NCI-H748 treated with DMSO at 0.1 percent for 48 hours (cell line): ENCODE measurements around the gene TGFB1I1.
"Not testable (repeated sequence)": the region's sequence is repeated elsewhere in the genome, so short reads cannot be mapped to it uniquely, and the experiment has no call there.

Source experiments
- DNase-seq: peaks from one replicate; lab custom pipeline; 2025; lab: John Stamatoyannopoulos, UW

The TGFB1I1 gene

DNA sequence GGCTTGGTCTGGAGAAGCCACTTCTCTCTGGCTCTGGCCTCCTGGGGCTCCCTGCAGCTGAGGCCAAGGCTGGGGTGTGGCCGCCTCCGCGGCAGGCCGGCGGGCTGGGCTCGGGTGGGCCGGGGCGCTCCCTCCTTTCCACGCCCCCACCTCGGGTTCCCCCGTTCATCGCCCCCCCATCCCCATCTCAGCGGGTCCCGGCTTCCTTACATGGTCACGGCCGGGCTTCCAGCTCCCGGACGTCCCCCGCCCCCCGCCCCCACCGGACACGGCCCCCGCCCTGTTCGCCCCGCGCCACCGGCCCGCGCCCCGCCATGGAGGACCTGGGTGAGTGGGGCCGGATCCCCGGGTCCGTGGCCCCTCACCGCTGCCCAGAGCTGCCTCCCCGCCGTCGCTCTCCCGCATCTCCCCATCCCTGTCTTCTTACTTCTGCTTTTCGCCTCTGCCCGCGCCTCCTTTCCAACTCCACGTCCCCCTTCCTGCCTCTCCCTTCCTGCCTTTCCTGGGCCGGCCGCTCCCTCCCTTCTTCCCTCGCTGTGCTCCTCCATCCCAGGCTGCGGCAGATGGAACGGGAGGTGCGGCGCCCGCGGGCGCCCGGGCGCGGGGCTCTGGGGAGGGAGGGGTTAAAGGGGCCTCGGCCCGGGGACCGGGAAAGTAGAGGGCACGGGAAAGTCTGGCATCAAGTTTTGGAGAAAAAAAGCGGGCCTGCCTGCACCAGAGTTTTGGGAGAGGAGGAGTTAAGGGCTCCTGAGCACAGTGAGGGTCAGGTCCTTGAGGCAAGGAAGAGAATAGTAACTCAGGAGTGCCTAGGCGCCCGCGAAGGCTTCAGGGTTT is at the start of gene TGFB1I1:
Gene TGFB1I1, plus strand, starts transcription at position 278 of the 834 bp plus-strand sequence. Its CDS starts 37 bp downstream, at position 315.
- peak; percentile 5 for DNase-seq

DNA sequence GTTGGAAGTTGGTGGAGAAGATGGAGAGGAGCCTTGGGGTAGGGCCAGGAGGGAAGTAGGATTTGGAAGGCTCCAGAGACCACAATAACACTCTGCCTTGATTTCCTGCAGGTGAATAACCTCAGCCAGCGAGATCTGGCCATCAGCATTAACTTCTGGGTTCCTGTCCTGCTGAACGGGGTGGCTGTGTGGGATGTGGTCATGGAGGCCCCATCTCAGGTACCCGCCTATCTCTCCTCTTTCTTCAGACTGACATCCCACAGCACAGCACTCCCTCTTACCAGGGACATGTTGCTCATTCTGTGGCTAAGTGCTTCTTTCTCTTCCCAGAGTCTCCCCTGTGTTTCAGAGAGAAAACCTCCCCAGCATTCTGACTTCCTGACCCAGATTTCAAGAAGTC is 48.7 kb upstream of the TGFB1I1 start:
- DNase-seq, result no peak

DNA sequence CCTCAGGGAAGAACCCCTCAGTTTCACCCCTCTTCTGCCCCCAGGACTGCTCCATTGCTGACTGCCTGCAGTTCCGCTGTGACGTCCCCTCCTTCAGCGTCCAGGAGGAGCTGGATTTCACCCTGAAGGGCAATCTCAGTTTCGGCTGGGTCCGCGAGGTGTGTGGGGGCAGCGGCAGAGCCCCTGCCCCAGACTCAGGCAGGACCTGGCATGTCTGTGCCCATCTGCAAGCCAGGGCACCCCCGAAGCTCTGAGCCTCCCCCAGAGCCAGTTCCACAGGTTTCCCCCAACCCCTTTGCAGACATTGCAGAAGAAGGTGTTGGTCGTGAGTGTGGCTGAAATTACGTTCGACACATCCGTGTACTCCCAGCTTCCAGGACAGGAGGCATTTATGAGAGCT is 48.2 kb upstream of the TGFB1I1 start:
- no peak for DNase-seq

DNA sequence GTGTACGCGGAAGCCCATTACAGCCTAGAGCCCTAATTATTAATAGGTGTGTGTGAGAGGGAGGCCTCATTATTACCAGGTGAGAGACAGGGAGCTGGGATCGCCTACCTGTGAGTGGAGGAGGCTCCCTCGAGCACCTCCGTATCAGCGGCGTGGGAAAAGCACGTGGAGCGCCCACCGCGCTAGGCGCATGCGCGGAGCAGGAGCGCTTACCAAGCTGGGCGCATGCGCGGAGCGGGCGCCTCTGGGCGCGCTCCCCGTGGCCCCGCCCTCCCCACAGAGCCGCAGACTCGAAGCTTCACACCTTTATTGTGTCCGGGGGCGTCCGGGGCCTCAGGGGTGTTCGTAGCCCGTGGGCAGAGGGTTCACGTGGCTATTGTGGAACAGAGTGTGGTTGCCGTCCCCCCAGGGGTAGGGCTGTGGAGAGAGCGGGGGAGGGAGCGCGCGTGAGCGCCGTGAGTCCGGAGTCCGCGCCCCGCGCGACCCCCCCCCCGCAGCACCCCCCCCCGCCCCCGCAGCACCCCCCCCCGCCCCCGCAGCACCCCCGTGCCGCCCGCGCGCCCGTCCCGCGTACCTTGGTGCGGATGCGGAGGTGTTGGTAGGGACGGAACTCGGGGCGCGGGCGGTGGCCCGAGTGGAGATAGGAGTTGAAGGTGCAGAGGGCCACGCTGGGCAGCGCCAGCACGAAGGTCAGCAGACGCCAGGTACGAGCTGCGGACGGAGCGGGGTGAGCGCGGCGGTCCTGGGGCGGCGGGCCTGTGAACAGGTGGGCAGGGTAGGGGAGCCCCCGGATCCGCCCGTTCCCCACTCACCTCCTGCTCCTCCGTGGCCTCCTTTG is 44.3 kb upstream of the TGFB1I1 start:
- DNase-seq, result no peak

DNA sequence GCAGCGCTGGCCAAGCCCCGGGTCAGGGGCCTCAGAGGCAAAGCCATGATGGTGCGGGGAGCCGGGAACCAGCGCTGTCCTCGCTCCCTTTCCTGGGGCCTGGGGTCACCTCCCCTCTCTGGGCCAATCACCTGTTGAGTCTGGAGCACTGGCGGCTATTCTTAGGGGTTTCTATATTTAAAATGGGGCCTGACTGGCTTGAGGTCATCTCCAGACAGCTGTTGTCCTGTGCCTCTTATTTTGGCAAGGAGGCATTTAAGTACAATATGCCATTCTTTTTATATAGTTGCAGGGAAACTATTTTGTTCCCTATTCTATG is 43.7 kb upstream of the TGFB1I1 start, which contains the start of gene COX6A2:
Gene COX6A2, minus strand, starts transcription at position 82 of the 319 bp plus-strand sequence. Its CDS starts 35 bp downstream, at position 47.
- no peak for DNase-seq

DNA sequence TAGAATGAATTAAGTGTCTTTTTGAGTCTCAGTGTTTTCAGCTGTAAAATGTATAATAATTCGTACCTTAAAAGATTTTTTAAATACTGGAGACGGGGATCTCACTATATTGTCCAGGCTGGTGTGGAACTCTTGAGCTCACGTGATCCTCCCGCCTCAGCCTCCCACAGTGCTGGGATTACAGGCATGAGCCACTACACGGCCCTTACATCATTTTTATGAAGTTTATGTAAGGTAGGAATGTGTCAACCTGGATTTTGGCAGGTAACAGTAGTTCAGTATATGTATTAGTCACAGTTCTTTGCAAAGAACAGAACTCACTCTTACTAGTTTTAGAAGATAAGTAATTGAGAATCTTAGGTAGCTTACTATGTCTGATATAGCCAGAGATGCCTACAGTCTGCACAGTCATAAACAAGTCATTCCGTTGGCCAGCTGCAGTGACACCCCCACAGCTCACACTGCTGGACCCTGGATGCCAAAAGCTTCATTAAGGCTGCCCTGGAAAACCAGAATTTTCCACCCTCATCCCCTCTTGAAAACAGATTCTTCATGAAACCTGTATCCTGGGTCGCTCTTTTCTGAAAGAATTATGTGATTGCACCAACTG is 43.2 kb upstream of the TGFB1I1 start:
- DNase-seq, result no peak

DNA sequence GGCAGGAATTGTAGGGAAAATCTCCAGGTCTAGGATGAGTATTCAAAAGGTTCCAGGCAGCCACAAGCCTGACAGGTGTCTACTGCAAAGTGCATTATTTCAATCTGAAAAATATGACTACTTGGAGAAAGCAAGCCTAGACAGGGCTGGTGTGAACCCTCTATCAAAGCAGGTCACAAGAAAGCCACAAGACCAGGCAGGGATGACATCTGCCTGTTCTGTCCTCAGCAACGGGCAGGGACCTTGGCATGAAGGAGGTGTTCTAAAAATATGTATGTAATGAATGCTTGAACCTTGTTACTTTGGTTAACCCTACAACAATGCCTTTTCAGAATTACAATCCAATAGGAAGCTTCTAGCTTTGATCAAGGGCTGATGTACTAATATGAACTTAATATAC is 42.6 kb upstream of the TGFB1I1 start:
- no peak for DNase-seq

DNA sequence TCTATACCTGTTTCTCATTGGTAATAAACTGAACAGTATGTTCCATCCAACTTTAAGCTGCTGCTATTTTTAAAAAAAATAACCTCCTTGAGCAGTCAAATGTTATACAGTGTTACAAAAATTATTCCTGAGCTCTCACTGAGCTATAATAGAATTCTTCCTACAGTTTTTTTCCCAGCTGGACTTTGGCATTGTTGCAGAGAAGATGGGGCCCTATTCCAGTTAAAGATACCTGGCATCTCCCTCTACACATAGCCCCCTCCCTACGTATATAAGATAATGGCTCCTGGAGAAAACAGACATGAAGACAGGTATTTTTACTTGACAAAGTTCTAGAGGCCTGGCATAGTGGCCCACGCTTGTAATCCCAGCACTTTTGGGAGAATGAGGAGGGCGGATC is 42.2 kb upstream of the TGFB1I1 start:
- DNase-seq, result no peak

DNA sequence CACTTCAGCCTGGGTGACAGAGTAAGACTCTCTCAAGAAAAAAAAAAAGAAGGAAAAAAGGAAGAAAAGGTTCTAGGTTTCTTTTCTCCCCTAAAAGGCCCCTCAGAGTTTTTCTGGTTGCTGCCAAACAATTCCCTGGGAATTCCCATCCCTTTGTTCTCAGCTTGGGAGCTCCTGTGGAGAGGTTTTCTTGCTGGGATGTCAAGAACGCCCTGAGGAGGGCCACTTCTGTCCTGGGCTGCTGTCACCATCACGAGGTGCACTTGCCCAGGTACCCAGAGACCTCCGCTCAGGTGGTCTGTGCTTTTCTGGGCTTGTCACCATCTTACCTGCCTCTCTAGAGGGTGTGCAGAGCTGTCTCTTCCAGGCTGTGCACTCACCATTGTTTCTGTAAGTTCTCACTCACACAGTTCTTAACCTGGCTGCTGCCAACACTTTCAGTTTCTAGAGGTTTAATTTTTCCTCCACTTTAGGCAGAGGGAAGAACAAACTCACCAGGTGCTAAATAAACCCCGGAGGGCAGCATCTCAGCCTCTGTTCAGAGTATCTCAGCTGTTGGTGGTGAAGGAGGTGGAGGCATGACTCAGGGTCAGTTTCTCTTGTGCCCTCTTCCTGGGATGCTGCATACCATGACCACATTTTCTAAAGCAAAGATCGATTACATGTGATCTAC is 41.4 kb upstream of the TGFB1I1 start:
- no peak for DNase-seq

DNA sequence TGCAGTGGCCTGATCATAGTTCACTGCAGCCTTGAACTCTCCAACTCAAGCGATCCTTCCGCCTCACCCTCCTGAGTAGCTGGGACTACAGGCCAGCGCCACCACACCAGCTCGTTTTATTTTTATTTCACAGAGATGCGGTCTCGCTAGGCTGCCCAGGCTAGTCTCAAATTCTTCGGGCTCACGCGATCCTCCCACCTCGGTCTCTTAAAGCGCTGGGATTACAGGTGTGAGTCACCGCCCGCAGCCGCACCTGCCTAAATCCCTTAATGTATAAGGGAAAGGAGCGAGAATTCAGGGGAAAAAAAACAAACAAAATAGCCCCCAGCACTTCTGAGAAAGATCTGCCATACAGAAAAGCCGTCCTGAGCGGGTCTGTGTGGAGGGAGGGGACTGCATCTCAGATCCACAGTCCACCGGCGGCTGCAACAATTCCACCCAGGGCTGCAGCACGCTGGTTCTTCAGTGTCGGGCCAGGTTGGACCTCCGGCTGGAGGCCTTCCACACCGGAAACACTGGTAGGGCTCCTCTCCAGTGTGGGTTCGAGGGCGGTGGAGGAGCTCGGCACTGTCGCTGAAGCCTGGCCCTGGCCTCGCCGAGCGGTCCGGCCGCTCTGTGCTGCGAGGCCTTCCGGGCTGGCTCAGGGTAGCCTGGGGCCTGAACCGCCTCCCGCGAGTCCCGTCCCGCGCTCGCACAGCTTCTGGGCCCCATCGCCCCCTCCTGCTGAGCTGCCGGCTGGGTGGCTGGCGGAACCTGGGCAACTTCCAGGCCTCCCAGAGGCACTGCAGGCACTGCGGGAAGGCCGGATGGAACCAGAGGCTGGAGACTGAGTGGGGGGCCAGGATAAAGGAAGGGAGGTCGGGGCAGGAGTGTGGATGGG is 36.4 kb upstream of the TGFB1I1 start:
- DNase-seq, result no peak

DNA sequence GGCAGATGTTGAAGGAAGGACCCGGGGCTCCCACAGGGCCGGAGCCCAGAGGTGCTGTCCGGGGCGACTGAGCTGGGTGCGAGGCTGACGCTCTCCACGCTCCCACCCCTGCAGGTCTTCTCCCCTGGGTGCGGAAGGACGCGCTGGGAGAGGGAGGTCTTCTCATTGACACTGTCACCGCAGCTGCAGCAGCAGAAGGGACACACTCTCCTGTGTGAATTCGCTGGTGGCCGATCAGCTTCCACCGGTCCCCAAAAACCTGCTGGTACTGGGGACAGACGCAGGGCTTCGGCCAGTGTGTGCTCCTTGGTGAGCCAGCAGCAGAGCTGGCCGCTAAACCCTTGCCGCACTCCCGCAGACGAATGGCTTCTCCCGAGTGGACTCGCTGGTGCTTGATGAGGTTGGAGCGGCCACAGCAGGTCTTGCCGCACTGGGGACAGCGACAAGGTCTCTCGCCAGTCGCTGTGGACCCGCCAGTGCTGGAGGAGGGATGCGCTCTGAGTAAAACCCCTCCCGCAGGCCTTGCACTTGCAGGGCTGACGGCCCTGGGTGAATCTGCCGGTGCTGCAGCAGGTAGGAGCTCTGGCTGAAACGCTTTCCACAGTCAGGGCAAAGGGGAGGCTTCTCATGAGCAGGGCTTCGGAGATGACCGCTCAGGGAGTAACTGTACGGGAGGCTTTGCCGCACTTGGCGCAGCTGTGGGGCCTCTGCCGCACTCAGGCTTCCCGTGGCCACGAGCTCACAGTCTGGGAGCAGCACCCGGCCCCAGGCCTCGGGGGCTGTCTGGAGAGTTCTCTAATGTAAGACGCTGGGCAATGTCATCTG is 35.5 kb upstream of the TGFB1I1 start:
- no peak for DNase-seq

DNA sequence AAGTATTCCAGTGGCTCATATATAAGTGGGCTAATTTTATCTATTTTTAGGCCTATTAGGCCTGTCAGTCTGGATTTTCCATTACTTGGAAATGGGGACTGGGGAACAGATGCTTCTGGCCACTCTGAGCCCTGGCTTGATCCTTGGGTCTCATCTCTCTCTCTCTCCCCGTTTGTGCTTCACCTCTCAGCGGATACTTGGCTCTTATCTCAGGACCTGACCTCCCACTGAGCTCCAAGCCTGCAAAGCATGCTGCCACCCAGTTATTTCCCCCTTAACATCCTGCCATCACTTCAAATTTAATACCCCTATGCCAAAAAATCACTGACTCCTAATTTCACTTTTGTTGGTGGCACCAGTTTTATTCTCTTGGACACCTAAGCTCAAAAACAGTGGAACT is 33.5 kb upstream of the TGFB1I1 start:
- DNase-seq, result no peak

DNA sequence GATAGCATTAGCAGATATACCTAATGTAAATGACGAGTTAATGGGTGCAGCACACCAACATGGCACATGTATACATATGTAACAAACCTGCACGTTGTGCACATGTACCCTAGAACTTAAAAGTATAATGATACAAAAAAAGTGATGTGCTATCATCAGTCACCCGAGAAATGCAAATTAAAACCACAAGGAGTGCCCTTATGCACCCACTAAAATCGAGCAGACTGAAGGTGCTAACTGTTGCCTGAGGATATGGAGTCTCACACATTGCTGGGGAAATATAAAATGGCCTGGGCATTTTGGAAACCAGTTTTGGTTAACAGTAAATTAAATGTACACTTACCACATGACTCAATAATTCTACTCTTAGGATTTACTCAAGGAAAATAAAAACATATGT is 32.9 kb upstream of the TGFB1I1 start:
- not testable (repeated sequence) for DNase-seq

DNA sequence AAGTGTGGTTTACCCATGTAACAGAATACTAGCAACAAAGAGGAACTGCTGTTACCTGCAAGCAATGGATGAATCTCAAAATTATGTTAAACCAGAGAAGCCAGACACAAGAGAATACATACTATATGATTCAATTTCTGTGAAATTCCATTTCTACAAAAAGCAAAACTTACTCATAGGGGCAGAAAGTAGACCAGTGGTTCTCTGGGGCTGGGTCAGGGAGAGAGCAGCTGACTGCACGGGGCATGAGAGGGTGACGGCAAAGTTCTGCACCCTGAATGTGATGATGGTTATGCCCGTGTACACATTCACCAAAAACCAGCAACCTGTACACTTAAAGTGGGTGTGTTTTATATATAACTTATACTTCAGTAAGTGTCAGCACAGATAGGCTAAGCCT is 32.4 kb upstream of the TGFB1I1 start:
- no peak for DNase-seq

DNA sequence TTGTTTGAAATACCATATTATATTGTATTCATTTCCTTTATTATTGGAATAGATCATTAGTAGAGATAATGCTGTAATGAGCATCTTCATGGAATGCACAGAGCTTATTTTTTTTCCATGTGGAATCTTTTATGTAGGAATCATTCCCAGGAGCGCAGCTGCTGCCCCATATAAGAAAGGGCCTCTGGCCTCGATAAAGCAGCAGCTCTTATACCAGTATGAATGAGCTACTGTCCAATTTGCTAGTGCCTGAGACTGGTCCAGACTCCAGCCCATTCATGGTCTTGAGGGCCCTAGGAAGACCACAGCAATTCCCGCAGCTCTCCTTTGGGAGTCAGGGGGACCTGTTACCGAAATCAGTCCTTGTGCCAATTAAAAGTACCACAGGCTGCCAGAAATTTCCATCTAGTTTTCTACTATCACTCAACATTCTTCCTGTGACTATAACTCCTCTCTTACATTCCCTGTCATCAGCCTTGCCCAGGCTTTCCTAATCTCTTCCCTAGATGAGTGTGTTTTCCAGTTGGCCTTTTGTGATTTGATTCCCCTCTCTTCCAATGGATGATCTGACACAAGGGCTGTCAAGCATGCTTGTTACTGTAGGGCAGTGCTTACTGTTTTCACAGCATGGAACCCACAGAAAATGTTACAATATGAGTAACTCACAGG is 31.3 kb upstream of the TGFB1I1 start:
- DNase-seq, result no peak

DNA sequence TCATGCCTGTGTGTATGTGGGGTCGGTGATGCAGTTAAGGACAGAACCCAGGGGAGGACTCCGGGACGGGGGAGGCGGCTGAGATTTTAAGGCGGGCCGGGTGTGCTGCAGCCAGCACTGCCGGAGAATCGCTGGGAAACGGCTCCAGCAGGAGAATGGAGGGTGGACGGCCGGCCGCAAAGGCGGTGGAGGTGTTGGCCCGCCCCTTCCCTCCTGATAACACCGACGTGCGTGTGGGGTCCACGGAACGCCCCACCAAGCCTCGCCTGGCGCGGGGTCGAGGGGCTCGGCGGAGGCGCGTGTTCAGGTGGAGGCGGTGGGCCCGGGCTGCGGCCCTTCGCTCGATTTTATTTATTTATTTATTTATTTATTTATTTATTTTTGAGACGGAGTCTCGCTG is 30.0 kb upstream of the TGFB1I1 start:
- no peak for DNase-seq

DNA sequence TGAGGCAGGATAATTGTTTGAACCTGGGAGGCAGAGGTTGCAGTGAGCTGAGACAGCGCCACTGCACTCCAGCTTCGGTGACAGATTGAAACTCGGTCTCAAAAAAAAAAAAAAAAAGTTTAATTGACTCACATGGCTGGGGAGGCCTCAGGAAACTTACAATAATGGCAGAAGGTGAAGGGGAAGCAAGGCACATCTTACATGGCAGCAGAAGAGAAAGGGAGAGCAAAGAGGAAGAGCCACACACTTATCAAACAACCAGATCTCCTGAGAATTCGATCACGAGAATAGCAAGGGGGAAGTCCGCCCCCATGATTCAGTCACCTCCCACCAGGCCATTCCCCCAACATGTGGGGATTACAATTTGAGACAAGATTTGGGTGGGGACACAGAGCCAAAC is 26.0 kb upstream of the TGFB1I1 start:
- DNase-seq, result not testable (repeated sequence)

DNA sequence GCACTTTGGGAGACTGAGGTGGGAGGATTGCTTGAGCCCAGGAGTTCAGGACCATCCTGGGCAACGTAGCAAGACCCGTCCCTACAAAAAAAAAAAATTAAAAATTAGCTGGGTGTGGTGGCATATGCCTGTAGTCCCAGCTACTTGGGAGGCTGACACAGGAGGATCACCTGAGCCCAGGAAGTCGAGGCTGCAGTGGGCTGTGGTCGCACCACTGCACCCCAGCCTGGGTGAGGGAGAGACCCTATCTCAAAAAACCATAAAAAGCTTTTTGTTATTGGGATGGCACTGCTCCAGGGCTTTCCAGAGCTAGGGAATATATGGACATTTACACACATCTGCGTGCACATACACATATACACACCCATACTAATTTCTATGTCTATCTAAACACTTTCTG is 20.8 kb upstream of the TGFB1I1 start:
- no peak for DNase-seq

DNA sequence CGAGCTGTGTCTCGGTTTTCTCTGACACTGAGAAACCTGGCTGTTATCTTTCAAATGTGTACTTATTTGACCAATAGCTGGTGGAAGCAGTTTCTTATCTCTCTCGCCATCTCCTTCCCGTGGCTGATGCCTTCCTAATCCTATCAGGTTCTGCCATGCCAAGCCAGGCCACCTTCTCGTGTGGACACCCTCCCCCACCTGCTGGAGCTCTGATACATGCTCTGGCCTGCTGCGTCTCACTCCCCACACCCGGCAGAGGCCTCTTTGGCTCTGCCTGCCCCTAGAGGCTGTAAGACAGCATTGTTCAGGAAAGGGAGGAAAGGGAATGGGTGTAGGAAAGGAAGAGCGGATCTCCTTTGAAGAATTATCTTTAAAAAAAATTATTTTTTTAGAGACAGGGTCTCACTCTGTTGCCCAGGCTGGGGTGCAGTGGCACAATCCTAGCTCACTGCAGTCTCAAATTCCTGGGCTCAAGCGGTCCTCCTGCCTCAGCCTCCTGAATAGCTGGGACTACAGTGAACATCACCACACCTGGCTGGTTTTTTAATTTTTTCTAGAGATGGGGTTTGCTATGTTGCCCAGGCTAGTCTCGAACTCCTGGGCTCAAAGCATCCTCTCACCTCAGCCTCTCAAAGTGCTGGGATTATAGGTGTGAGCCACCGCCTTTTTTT is 20.1 kb upstream of the TGFB1I1 start:
- DNase-seq, result no peak
